ENCODE results near the gene PHTF2.

The PHTF2 gene

GRCh38 chr7:77823787-77824186, 25.2 kb downstream of the PHTF2 start:
- no peak for TF ChIP-seq CTCF (IDR thresholded peaks at IDR 0.05; ENCODE audit: low read depth, low read length, missing control alignments)
- no peak overlapping the region for H3K4me3 ChIP-seq (ENCODE audit: low read depth, low read length)
- in situ Hi-C loops (cut with HindIII; ENCODE audit: low sequenced_read_pairs) = no loop called here
- DNase-seq (ENCODE audit: low read depth) = no peak

GRCh38 chr7:77824636-77825035, 26.1 kb downstream of the PHTF2 start:
- no peak for DNase-seq (ENCODE audit: low read depth)
- no peak overlapping the region for H3K4me3 ChIP-seq (ENCODE audit: low read depth, low read length)
- TF ChIP-seq CTCF (IDR thresholded peaks at IDR 0.05; ENCODE audit: low read depth, low read length, missing control alignments) = no peak
- in situ Hi-C loops (cut with HindIII; ENCODE audit: low sequenced_read_pairs) = no loop called here

GRCh38 chr7:77825131-77825530, 26.6 kb downstream of the PHTF2 start:
- no peak overlapping the region for H3K4me3 ChIP-seq (ENCODE audit: low read depth, low read length)
- in situ Hi-C loops (cut with HindIII; ENCODE audit: low sequenced_read_pairs) = no loop called here
- no peak for DNase-seq (ENCODE audit: low read depth)

GRCh38 chr7:77826300-77826699, 27.7 kb downstream of the PHTF2 start:
- in situ Hi-C loops (cut with HindIII; ENCODE audit: low sequenced_read_pairs) = no loop called here

More at GRCh38 chr7:77825131-77825530, 26.6 kb downstream of the PHTF2 start:
- no peak for TF ChIP-seq CTCF (IDR thresholded peaks at IDR 0.05; ENCODE audit: low read depth, low read length, missing control alignments)

DNA sequence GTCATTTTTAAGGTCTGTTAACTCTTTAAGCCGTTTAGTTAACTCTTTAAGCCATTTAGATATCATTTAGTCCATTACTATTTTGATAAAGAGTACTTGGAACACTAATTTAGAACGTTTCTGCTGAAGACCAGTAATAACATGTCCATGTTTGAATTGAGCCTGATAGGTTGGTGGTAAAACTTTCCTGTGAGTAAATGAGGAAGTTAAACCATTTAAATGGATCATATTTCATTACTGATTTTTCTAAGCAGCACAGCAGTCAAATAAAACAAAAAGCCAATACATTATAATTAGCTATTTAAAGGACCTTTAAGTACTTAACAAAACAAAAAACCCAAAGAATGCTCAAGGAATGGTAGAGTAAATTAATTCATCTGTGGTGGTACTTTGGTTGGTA, 29.4 kb downstream of the PHTF2 start:
- DNase-seq (ENCODE audit: low read depth) = no peak
- TF ChIP-seq CTCF (IDR thresholded peaks at IDR 0.05; ENCODE audit: low read depth, low read length, missing control alignments) = no peak
- no peak overlapping the region for H3K4me3 ChIP-seq (ENCODE audit: low read depth, low read length)
- in situ Hi-C loops (cut with HindIII; ENCODE audit: low sequenced_read_pairs) = no loop called here

More at GRCh38 chr7:77826300-77826699, 27.7 kb downstream of the PHTF2 start:
- no peak for DNase-seq (ENCODE audit: low read depth)
- no peak for TF ChIP-seq CTCF (IDR thresholded peaks at IDR 0.05; ENCODE audit: low read depth, low read length, missing control alignments)
- H3K4me3 ChIP-seq (ENCODE audit: low read depth, low read length) = no peak overlapping the region

DNA sequence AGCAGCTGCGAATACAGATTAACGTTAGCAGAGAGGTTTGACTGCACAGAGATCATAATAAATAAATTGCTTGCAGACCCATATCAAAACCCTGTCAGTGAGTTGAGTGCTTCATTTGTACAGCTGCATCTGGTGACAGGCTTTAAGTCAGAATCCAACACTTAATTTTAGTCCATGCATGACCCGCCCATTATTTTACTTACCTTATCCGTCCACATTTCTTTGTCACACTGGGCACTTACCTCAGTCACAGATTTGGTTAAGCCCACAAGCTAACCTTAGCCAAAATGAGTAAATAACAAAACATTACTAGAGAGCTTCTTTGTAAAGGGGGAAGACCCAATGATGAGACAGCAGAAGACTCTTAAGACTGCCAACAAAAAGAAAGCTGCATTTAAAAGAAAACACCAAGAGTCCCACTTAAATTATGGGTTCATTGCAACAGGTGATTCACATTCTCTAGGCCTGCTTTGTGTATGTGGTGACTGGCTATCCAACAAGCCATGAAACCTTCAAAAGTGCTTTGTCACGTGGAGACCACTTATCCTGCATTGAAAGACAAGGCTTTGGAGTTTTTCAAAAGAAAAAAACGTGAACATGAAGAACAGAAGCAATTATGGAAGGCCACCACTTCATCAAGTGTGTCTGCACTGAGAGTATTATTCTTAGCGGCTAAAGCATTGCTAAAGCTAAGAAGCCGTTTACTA, 32.2 kb downstream of the PHTF2 start:
- no peak overlapping the region for H3K4me3 ChIP-seq (ENCODE audit: low read depth, low read length)
- no peak for DNase-seq (ENCODE audit: low read depth)
- TF ChIP-seq CTCF (IDR thresholded peaks at IDR 0.05; ENCODE audit: low read depth, low read length, missing control alignments) = no peak
- in situ Hi-C loops (cut with HindIII; ENCODE audit: low sequenced_read_pairs) = no loop called here

Data from astrocyte of the cerebellum (primary cell).